ENCODE data around the gene CYSRT1.

The CYSRT1 gene, protein sequence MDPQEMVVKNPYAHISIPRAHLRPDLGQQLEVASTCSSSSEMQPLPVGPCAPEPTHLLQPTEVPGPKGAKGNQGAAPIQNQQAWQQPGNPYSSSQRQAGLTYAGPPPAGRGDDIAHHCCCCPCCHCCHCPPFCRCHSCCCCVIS

DNA sequence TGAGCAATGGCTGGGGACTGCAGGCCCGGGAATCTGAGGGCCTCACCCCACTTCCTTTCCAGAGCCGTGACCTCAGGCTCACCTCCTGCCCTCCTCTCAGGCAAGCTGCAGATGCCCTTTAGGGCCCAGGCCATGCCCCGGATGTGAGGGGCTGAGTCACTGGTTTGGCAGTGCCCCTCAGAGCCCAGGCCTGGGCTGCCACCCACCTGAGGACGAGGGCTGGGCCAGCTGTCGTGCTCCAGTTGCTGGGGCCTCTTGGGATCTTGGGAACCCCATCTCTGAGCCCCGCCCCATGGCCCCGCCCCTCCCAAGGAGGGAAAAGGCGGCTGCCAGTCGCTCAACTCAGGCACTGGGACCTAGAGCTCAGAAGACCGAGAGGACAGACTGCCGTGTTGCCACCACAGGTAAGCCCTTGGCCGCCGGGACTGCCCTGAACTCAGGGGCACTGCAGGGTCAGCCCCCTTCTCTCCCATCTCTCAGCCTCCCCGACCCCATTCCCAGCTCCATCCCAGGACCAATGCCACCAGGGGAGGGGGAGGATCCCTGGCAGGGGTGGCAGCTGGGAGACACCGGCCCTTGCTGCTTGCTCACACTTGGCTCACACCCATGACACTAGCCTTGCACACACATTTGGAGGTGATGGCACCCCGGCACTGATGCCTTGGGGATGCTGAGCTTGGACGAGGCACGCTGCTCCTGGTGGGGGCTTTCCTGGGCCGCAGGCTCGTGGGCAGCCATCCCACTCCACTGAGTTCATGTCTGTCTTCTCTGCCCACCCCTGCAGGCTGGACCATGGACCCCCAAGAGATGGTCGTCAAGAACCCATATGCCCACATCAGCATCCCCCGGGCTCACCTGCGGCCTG, at the start of gene CYSRT1:
TSS of gene CYSRT1 (plus strand) at position 345 of the 865 bp plus-strand sequence. CDS start at position 793, 448 bp downstream.
- no peak for DNase-seq (ENCODE audit: low read depth, low spot score)

DNA sequence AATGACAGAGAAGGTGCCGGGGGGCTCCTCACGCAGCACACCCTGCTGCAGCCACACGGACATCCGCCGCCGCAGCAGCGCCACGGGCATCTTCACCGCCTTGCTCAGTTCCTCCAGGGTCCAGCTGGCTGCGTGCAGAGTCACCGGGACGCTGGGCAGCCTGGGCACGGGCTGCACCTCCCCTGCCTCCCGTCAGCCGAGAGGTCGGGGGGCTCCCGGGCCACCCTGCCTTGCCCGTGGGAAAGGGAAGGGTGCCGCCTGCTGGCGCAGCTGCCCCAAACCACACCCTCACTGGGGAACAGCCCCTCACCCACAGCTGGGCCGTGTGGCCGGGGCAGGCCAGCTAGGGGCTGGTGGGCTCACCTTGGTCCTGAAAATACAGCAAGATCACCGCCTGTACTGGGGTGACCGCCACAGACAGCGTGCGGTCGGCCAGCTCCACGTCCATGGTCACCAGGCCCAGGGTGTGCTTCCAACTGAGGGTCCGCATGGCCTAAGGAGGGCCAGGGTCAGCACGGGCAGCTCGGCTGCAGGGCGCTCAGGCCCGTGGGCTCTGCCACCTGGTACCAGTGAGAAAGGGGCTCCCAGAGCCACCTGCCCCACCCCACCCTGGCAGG, 49.5 kb upstream of the CYSRT1 start:
- no peak for DNase-seq (ENCODE audit: low read depth, low spot score)

DNA sequence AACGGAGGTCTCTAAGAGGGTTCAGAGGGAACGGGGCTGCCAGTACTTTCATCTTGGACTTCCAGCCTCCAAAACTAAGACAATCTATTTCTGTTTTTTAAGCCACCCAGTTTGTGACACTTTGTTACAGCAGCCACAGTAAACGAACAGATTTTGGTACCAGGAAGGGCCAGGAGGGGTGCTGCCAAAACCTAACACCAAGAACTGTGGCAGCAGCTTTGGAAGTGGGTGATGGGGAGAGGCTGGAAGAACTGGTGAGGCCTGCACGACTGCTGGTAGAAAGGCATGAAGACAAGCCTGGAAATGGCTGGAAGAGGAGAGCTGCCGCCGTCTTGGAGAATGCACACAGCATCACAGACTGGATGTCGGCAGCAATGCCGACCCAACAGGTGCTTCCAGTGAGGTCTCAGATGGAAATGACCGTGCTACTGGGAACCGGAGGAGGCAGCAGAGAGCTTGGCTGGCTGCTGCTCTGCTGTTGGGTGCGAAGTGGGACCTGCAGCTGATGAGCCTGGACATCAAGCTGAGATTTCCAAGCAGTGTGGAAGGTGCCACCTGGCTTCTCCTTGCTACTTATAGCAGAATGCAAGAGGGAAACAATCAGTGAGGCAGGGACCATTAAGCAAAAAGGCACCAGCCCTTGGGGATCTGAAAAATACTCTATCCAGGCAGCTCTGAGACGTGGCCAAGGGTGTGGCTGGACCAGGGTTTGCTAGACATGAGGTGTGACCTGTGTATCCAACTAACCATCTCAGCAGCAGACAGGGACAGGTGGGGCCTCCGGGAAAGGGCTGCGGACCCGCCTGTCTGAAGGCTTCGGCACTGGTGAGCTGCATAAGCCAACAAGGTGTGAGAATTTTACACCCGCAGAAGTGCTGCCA, 48.4 kb upstream of the CYSRT1 start:
- DNase-seq (ENCODE audit: low read depth, low spot score): peak; percentile 49

DNA sequence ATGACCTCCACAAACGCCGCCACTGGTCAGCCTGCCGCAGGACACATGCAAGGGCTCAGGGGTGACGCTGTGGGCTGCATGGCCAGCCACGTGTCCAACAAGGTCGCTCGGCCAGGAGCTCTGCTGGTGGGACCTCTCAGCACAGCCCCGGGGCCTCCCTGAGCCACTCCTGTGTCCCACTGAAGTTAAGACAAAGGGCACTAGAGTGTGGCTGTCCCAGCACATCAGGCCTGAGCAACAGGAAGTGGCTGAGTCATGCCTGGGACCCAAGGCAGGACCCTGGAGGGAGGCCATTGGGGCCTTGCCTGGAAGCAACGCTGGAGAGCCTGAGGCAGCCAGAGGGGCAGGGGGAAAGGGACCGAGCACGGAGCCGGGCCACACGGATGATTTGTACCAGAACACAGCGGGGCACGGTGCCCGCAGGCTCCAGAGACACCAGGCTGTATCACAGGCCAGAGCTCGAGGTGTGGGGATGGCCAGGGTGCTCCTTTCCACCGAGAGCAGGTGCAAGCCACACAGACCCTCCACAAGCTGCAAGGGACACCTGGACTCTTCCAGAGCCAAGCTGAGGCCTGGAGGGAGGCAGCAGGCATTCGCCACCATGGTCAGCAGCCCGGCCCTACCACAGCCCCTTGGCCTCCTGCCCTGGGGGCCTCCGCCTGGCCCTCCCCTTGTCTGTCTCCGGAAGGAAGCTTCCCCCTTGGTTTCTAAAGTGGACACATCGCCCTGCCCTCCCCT, 46.6 kb upstream of the CYSRT1 start:
- no peak for DNase-seq (ENCODE audit: low read depth, low spot score)

DNA sequence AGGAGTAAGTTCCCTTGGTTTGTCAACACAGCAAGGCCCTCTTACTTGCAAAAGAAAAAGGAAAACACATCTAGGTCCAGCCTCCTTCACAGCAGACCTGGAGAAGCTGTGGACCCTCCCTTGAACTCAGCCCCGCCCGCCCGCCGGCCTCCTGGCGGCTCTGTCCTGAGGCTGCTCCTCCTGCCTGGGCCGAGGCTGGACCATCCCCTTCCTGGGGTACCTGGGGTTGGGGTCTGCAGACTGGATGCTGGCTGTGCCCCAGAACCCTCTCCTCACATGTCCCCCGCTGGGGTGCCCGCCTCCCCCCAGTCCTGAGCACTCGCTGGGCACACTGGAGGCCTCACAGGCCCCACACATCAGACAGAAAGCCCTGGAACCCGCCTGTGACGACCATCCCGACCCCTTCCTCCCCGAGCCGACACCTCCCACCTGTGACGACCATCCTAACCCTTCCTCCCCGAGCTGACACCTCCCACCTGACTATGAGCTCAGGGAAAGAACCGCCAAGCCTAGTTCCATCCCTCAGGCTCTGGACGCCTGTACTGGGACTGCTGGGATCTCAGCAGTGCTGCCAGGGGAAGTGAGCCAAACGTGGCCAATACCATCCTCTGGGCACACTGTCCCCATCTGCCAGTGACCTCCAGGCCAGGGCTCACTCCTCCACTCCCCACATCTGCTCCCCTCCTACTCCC, 45.9 kb upstream of the CYSRT1 start:
- no peak for DNase-seq (ENCODE audit: low read depth, low spot score)

DNA sequence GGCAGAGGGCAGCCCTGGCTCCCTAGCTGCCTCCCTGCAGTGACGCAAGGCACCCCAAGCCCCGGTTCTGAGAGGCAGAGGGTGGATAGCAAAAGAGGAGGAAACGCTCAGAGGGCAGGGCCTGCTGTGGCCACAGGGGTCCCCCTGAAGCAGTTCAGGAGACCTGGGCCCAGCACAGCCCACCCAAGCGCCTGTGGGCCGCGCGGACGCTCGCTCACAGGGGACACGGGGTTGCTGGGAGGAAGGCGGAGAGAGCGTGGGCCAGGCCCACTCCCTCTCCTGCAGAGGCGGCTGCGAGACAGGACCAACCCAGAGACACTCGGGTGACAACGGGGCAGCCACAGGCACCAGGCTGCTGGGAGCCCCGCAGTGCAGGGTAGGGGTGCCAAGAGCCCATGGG, 45.2 kb upstream of the CYSRT1 start:
- no peak for DNase-seq (ENCODE audit: low read depth, low spot score)

DNA sequence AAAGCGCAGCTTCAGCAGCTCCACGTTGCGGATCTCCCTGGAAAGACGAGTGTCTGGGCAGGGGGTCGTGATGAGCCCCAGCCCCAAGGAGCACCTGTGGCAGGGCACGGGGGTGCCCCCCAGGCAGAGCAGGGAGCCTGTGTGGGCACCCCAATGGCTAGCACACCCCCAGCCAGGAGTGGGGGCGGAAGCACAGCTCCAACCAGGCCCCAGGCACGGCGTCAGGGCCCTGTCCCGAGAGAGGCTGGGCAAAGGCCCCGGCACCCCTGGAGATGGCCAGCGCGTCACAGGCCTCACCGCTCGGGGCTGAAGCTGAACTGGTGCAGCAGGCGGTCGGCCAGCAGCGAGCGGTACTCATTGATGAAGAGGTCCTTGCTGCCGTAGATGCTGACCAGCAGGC, 44.5 kb upstream of the CYSRT1 start:
- no peak for DNase-seq (ENCODE audit: low read depth, low spot score)

DNA sequence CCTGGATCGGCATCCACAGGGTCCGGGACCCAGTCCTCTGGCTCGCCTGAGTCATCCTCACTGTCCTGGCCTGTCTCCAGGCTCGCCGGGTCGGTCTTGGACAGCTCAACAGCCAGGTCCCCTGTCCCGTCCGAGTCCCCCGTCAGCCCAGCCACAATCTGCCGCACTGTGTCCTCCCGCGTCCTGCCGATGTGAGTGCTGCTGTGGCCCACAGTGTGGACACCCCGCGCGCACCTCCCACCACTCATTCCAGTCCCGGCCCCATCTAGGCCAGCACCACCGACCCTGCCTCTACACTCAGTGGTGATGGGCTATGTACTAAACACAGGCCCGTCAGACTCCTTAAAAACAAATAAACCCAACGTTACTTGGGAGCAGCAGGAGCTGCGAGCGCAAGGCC, 43.3 kb upstream of the CYSRT1 start:
- no peak for DNase-seq (ENCODE audit: low read depth, low spot score)

DNA sequence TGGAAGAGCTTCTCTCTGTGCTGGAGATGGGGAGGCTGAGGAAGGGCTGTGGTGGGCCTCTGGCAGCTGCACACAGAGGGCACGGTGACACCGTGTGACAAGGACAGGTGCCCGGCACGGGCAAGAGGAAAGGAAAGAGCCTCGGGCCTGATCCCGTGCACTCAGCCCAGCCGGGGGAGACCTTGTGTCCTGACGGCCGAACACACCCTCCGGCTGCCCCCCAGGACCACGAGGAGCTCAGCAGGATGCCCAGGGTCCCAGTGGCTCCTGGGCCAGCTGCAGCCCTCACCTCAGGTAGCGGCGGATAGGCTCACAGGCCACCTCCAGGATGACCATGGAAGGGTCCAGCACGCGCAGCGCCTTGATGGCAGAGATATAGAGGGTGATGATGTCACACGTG, 42.1 kb upstream of the CYSRT1 start:
- DNase-seq (ENCODE audit: low read depth, low spot score): no peak

DNA sequence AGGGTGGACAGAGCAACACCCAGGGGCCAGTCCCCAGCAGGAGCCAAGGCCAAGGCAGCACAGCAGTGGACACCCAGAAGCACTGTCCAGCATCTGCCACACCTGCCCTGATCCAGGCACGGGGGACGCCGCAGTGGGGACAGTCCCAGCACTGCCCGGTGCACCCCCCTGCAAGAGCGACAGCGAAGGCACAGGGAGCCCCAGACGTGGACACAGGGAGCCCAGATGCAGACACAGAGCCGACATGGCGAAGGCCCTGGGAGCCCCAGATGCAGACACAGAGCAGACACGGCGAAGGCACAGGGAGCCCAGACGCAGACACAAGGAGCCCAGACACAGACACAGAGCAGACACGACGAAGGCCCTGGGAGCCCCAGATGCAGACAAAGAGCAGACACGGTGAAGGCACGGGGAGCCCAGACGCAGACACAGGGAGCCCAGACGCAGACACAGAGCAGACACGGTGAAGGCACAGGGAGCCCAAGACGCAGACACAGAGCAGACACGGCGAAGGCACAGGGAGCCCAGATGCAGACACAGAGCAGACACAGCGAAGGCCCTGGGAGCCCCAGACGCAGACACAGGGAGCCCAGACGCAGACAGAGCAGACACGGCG, 40.9 kb upstream of the CYSRT1 start:
- DNase-seq (ENCODE audit: low read depth, low spot score): no peak

DNA sequence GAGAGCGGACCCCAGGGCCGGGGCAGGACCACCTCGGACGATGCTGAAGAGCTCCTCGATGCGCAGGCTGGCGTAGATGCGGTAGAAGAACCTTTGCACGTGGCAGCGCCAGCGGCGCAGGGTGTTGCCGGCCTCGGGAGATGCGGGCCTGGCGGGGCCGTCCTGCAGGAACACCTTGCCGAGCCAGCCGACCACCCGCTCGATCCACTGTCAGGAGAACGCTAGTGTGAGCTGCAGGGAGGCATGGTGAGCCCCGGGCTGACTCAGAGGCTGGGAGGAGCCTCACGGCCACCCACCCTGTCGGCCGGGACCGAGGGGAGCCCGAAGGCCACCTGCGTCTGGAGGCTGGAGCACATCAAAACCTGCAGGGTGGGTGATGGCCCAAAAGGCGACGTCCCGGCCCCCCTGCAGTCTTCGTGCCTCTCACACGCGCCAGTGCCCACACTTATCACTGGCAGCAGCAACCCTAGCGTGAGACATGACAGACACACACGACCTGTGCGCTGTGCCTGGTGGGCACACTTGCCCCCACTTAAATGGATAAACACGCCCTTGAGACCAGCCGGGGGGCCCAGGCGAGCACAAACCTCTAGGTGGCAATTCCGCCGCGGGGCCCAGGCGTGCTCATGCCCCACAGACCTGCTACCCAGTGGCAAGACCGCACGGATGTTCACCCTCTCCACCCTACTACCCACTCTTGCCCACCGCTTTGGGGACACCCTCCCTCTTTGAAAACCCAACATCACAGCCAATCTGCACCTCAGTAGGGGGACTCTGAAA, 39.9 kb upstream of the CYSRT1 start:
- no peak for DNase-seq (ENCODE audit: low read depth, low spot score)

DNA sequence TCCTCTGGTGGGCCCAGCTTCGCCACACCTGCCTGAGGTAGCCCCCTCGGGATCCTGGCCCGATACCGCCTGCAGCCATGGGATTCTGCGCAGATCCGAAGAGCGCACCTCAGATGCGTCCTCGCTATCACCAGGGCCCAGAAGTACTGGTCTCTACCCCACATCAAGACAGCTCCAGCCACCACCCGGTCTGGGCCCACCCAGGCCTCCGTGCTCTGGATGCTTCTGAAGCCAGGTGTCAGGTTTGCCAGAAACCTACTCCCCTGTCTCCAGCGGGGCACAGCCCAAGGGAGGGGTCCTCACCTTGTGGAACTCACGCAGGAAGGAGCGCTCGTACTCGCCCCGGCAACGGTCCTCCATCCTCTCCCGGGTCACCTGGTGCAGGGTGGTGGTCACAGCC, 39.1 kb upstream of the CYSRT1 start:
- no peak for DNase-seq (ENCODE audit: low read depth, low spot score)

DNA sequence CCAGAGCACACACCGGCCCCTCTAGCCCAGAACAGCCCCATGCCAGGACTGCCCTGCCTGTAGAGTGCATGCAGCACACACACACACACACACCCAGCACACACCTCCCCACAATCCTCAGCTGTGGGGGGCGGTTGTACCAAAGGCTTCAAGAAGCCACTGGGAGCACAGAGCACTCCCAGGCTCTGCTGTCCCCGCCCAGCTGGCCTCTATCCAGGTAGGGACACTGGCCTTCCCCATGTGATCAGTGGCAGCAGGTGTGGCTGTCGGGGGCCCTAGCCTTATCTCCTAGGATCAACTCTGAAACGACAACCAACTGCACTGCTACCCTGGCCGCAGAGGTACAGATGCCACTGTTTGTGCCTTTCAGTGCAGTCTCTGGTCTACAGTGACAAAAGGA, 38.6 kb upstream of the CYSRT1 start:
- no peak for DNase-seq (ENCODE audit: low read depth, low spot score)

DNA sequence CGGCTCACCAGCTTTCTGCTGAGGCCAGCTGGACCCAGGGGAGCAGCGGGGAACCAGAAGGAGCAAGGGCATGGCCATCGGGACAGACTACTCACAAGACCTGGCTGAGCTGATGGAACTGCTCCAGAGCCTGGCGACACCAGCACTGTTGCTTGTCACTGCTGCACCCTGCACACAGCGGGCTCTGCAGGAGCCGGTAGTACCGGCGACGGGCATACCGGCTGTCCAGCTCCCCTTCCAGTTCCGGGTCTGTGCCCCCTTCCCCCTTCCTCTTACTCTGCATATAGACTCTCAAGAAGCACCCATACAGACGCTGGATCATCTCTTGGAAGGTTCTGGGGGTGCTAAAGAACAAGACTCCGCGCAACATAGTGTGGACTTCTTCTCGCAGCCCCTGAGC, 37.6 kb upstream of the CYSRT1 start:
- no peak for DNase-seq (ENCODE audit: low read depth, low spot score)

DNA sequence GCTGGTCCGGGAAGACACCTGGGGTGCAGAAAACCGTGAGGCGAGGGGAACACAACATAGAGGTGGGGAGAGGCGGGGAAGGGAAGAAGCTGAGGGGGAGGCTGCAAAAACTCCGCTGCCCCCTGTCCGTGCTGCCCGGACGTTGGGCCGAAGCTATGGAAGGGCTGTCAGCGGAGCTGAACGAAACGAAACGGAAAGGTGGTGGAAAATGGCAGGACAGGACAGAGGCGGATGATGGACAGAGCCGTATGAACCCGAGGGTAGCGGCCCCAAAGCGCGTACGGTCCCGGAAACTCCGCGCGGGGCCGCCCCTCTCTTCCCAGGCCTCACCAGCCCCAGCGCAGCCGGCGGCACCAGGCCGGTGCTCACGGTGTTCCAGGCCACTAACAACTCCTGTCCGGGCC, 36.9 kb upstream of the CYSRT1 start:
- no peak for DNase-seq (ENCODE audit: low read depth, low spot score)

DNA sequence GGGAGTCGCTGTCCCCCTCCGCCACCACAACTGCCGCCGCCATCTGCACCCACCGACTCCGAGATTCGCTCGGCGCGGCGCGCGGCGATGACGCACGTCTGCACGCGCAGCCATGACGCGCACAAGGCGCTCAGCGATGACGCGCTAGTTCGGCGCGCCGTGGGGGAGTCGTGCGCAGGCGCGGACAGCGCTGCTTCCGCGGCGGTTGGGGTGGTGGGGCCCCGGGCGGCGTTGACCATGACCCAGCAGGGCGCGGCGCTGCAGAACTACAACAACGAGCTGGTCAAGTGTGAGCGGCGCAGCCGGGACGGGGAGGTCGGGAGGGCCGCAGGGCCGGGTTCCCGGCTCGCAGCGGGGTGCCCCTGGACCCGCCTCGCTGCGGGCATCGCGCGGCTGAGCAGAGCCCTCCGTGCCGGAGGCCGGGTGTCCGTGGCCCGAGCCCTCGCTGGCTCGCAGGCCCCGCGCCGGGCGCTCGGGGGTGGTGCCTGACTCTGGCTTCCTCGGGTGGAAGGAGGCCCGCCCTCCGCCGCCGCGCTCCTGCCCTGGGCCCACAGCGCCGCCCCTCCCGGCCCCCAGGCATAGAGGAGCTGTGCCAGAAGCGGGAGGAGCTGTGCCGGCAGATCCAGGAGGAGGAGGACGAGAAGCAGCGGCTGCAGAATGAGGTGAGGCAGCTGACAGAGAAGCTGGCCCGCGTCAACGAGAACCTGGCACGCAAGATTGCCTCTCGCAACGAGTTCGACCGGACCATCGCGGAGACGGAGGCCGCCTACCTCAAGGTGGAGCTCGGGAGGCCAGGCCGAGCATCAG, 36.3 kb upstream of the CYSRT1 start, which contains the start of the genes ANAPC2 and SSNA1:
TSS of gene ANAPC2 (minus strand) at position 71 of the 807 bp plus-strand sequence. CDS start at position 43, 28 bp downstream.
TSS of gene SSNA1 (plus strand) at position 187 of the 807 bp plus-strand sequence. CDS start at position 238, 51 bp downstream.
- DNase-seq (ENCODE audit: low read depth, low spot score): peak; percentile 98

DNA sequence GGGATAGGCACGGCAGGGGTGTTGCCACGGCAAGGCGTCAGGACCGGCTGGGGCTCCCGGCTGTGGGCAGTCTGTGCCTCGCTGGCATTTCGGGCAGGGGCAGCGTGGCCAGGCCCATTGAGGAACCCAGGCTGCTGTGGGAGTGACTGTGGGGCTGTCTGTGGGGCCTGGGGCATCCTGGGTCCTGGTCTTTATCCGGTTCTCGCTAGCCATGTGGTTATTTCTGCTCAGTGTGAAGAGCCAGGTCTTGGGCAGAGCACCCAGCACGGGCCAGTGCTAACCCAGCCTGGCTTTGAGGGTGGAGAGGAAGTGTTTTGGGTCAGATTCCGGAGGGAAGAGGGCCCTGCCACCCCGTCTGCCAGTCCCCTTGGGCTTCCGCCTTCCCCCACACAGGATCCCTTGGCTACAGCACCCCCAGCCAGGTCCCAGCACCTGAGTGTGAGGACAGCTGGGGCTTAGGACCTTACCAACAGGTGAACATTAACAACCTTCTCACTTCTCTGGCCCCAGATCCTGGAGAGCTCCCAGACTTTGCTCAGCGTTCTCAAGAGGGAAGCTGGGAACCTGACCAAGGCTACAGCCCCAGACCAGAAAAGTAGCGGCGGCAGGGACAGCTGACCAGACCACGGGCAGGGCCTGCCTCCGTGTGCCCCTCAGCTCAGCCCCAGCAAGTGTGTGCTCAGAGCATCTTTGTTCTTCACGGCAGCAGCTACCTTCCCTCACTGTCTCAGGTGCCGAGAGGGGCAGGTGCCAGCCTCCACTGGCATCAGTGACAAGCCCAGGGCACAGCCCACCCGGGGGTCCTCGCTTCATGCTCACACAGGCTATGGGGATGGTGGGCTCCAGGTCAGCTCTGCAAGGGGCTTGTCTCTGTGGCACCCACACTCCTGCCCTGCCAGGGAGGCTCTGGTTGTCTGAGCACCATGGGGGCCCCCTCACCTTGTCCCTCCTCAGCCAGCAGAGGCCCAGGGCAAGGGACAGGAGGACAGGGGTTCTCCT, 35.4 kb upstream of the CYSRT1 start:
- no peak for DNase-seq (ENCODE audit: low read depth, low spot score)

Measured in astrocyte of the hippocampus (primary cell).